ENCODE data around the gene CDH22.

The CDH22 gene

GRCh38 chr20:46200582-46201570 lies 107.4 kb downstream of the CDH22 start:
- no peak for DNase-seq (ENCODE audit: low read depth in 1 of 2, low spot score in 1 of 2)

GRCh38 chr20:46199198-46199597 lies 109.1 kb downstream of the CDH22 start:
- no peak for DNase-seq (ENCODE audit: low read depth in 1 of 2, low spot score in 1 of 2)

- no peak for DNase-seq (ENCODE audit: low read depth in 1 of 2, low spot score in 1 of 2)
These were observed 111.3 kb downstream of the CDH22 start for GRCh38 chr20:46196990-46197389.

- DNase-seq (ENCODE audit: low read depth in 1 of 2, low spot score in 1 of 2): no peak
These were observed 112.8 kb downstream of the CDH22 start for GRCh38 chr20:46195264-46196036.

- DNase-seq (ENCODE audit: low read depth in 1 of 2, low spot score in 1 of 2): no peak
These were observed 113.9 kb downstream of the CDH22 start for GRCh38 chr20:46194409-46194808.

- no peak for DNase-seq (ENCODE audit: low read depth in 1 of 2, low spot score in 1 of 2)
These were observed 115.8 kb downstream of the CDH22 start for GRCh38 chr20:46192376-46192944.

- no peak for DNase-seq (ENCODE audit: low read depth in 1 of 2, low spot score in 1 of 2)
These were observed 116.7 kb downstream of the CDH22 start for GRCh38 chr20:46191611-46192010.

GRCh38 chr20:46191168-46191540 lies 117.1 kb downstream of the CDH22 start:
- no peak for DNase-seq (ENCODE audit: low read depth in 1 of 2, low spot score in 1 of 2)

- DNase-seq (ENCODE audit: low read depth in 1 of 2, low spot score in 1 of 2): no peak
These were observed 117.7 kb downstream of the CDH22 start for GRCh38 chr20:46190478-46191167.

- DNase-seq (ENCODE audit: low read depth in 1 of 2, low spot score in 1 of 2): no peak
These were observed 119.3 kb downstream of the CDH22 start for GRCh38 chr20:46188866-46189541.

- DNase-seq (ENCODE audit: low read depth in 1 of 2, low spot score in 1 of 2): no peak
These were observed 122.1 kb downstream of the CDH22 start for GRCh38 chr20:46186210-46186609.

GRCh38 chr20:46185353-46185752 lies 122.9 kb downstream of the CDH22 start:
- no peak for DNase-seq (ENCODE audit: low read depth in 1 of 2, low spot score in 1 of 2)

- no peak for DNase-seq (ENCODE audit: low read depth in 1 of 2, low spot score in 1 of 2)
These were observed 124.5 kb downstream of the CDH22 start for GRCh38 chr20:46183768-46184167.

GRCh38 chr20:46182276-46183200 lies 125.8 kb downstream of the CDH22 start:
- no peak for DNase-seq (ENCODE audit: low read depth in 1 of 2, low spot score in 1 of 2)

GRCh38 chr20:46179862-46180261 lies 128.4 kb downstream of the CDH22 start:
- DNase-seq (ENCODE audit: low read depth in 1 of 2, low spot score in 1 of 2): no peak

- no peak for DNase-seq (ENCODE audit: low read depth in 1 of 2, low spot score in 1 of 2)
These were observed 129.4 kb downstream of the CDH22 start for GRCh38 chr20:46178891-46179290.

- no peak for DNase-seq (ENCODE audit: low read depth in 1 of 2, low spot score in 1 of 2)
These were observed 130.5 kb downstream of the CDH22 start for GRCh38 chr20:46177768-46178167.

- no peak for DNase-seq (ENCODE audit: low read depth in 1 of 2, low spot score in 1 of 2)
These were observed 131.4 kb downstream of the CDH22 start for GRCh38 chr20:46176739-46177378.

GRCh38 chr20:46175127-46175494 lies 133.2 kb downstream of the CDH22 start:
- DNase-seq (ENCODE audit: low read depth in 1 of 2, low spot score in 1 of 2): no peak

Measured in activated CD4-positive, alpha-beta T cell treated with anti-CD3 and anti-CD28 coated beads, Interleukin-2, amount 50 U/mL, for 24 hours (primary cell).